RPMI7951 (cell line): Measurements from ENCODE around the gene MT1F. TPM values are rescaled to one million over a fixed set of nuclear protein-coding genes. Genes with fewer than 3 reads are reported as not detected.

Experiments used
- DNase-seq: peaks from one replicate; pipeline ENCODE4 v3.0.0-alpha.2; 2012; ENCODE audit warnings: low read depth
- total RNA-seq: library from RNA; depleted of rRNA; stranded (reverse); fragments of >200 nt; shearing (Covaris generic); gene quantifications from 2 replicates; pipeline ENCODE4 v1.2.3, GENCODE V29; 2014; rRNA removed

MT1F gene
- total RNA-seq, 1 experiment from 2014 or later, result 6.5 TPM

GRCh38 chr16:56700195-56700594, 42.4 kb downstream of the MT1F start:
- no peak for DNase-seq

DNA sequence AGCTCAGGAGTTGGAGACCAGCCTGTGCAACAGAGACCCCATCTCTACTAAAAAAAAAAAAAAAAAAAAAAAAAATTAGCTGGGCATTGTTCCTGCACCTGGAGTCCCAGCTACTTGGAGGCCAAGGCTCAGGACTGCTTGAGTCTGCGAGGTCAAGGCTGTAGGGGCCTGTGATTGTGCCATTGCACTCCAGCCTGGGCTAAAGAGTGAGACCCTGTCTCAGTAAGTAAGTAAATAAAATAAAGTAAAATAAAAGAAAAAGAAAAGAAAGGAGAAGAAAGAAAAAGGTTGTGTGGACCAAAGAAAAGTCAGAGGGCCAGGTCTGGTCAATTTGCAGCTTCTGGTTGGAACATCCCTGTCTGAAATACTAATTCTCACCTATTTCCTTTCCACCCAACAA, 42.9 kb downstream of the MT1F start:
- no peak for DNase-seq

- no peak for DNase-seq
Observed at GRCh38 chr16:56701534-56701933, 43.8 kb downstream of the MT1F start.

DNA sequence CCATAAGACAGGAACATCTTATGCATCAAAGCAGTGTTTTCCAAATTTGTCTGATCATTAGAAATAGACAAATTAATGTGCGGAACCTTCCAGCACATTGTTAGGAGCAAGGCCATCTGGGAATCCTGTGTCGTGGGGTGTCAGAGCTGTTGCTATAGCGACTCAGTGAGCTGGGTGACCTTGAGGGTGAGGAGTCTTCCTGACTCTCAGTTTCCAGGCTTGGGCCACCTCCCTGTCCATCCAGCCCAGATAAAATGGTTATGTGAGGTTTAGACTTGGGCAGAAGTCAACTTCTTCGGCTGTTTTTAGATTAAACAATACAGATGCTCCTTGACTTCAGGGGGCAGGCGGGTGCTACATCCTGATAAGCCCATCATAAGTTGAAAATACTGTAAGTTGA, 45.1 kb downstream of the MT1F start:
- DNase-seq, result no peak

Other genes starting within 250 kb of the MT1F start
- 100.0 and 105 TPM in 2 replicates for gene AMFR, start 232.4 kb upstream of the MT1F start, total RNA-seq
- gene NUDT21, start 206.6 kb upstream of the MT1F start, total RNA-seq, result 89.7 and 101 TPM in 2 replicates
- 63.1 and 64.8 TPM in 2 replicates for gene OGFOD1, start 206.4 kb upstream of the MT1F start, total RNA-seq
- gene BBS2, start 137.9 kb upstream of the MT1F start, total RNA-seq, result 41.6 and 44.3 TPM in 2 replicates
- not detected in 2 replicates for gene MT4, start 92.9 kb upstream of the MT1F start, total RNA-seq
- not detected in 2 replicates for gene MT3, start 68.4 kb upstream of the MT1F start, total RNA-seq
- gene MT2A, start 49.4 kb upstream of the MT1F start, total RNA-seq, result 715 and 768 TPM in 2 replicates
- 604 and 676 TPM in 2 replicates for gene MT1E, start 32.2 kb upstream of the MT1F start, total RNA-seq
- gene MT1M, start 25.3 kb upstream of the MT1F start, total RNA-seq, result 2.3 and 4.5 TPM in 2 replicates
- 1.1 and 3.4 TPM in 2 replicates for gene MT1A, start 19.3 kb upstream of the MT1F start, total RNA-seq
- not detected in 2 replicates for gene MT1B, start 6.1 kb upstream of the MT1F start, total RNA-seq
- gene MT1G, start 10.1 kb downstream of the MT1F start, total RNA-seq, result 6.8 and 13.5 TPM in 2 replicates
- not detected in 2 replicates for gene MT1H, start 11.9 kb downstream of the MT1F start, total RNA-seq
- gene MT1X, start 24.5 kb downstream of the MT1F start, total RNA-seq, result 150 and 163 TPM in 2 replicates
- gene NUP93, start 72.2 kb downstream of the MT1F start, total RNA-seq, result 104 and 113 TPM in 2 replicates
- not detected in 2 replicates for gene SLC12A3, start 207.2 kb downstream of the MT1F start, total RNA-seq